ENCODE measurements around the gene HSPB6.

DNA sequence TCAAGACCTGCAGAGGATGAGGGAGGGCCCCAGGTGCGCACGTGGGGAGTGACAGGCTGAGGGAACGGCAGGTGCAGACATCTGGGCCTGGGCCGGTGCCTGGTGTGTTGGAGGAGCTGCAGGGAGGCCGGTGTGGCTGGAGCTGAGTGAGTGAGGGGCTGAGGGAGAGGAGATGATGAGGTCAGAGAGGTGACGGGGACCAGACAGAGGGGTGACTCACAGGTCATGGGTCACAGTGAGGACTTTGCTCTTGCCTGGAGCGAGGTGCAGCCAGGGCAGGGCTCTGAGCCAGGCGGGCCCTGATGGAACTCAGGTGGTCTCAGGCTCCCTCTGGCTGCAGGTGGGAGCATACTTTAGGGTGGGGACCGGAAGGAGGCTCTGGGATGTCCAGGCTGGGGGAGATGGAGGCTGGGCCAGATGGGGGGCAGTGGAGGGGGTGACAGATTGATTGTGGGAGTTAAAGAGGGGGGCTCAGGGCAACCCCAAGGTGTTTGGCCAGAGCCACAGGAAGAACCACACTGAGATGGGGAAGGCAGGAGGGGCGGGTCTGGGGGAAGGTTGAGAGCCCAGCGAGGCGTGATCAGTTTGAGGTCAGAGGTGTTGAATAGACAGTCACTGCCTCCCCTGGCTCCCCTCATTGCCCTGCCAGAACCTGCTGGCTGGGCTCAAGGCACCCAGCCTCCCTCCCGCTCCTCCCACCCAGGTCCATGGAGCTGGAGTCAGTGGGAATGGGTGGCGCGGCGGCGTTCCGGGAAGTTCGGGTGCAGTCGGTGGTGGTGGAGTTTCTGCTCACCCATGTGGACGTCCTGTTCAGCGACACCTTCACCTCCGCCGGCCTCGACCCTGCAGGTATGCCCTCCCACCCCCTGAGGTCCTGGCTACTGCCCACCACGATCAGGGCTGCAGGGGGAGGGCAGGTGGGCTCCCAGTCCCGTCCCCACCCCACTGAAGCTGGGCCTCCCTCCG lies 26.9 kb upstream of the HSPB6 start:
- TF ChIP-seq, protein P1, sequence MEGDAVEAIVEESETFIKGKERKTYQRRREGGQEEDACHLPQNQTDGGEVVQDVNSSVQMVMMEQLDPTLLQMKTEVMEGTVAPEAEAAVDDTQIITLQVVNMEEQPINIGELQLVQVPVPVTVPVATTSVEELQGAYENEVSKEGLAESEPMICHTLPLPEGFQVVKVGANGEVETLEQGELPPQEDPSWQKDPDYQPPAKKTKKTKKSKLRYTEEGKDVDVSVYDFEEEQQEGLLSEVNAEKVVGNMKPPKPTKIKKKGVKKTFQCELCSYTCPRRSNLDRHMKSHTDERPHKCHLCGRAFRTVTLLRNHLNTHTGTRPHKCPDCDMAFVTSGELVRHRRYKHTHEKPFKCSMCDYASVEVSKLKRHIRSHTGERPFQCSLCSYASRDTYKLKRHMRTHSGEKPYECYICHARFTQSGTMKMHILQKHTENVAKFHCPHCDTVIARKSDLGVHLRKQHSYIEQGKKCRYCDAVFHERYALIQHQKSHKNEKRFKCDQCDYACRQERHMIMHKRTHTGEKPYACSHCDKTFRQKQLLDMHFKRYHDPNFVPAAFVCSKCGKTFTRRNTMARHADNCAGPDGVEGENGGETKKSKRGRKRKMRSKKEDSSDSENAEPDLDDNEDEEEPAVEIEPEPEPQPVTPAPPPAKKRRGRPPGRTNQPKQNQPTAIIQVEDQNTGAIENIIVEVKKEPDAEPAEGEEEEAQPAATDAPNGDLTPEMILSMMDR (IDR thresholded peaks at IDR 0.05), result no peak
- TF ChIP-seq POLR2A (IDR thresholded peaks at IDR 0.05) (no peak), EP300 (IDR thresholded peaks at IDR 0.05) (no peak)

Measured in ovary (tissue), 3 donors.